H1 (cell line): ENCODE measurements around the gene CHPF. TPM values are rescaled to one million over a fixed set of nuclear protein-coding genes. Genes with fewer than 3 reads are reported as not detected.
A peak's percentile ranks its signal among the peaks of the same experiment; 100 is the strongest.

Source experiments
- CTCF ChIA-PET: fragments of 300-600 bp; sonication (Branson Sonifier 250); formaldehyde crosslinking; loops from one replicate; lab custom pipeline; 2021; ENCODE audit not compliant: partially characterized antibody; lab: Charles Lee
- POLR2A ChIA-PET: fragments of 300-600 bp; sonication (Branson Sonifier 250); formaldehyde crosslinking; loops from one replicate; lab custom pipeline; 2021; ENCODE audit warnings: inconsistent platforms; ENCODE audit not compliant: partially characterized antibody; lab: Charles Lee
- DNase-seq, 2 experiments: peaks; one replicate each; pipeline versions ENCODE4 v3.0.0 to v3.0.0-alpha.2; 2010 to 2022; ENCODE audit warnings: low spot score in 2 of 2, low read depth in 1 of 2, mixed read lengths in 1 of 2
- FAIRE-seq: peaks from 2 replicates; lab custom pipeline; 2011; peaks lifted over from hg19 to GRCh38; lab: Jason Lieb, UNC
- H2AFZ ChIP-seq: 2 replicates; pipeline ENCODE4 v1.8.1; 2012; ENCODE audit warnings: low read length, inconsistent platforms
- H2AK5ac ChIP-seq: 2 replicates; pipeline ENCODE4 v1.6.1; 2013; ENCODE audit warnings: low read depth, low read length
- H2BK120ac ChIP-seq: replicated peaks from 2 replicates; pipeline ENCODE3; 2013; ENCODE audit warnings: low read depth, low read length, inconsistent platforms
- H2BK12ac ChIP-seq: 2 replicates; pipeline ENCODE4 v1.6.1; 2013; ENCODE audit warnings: low read depth, low read length
- H2BK15ac ChIP-seq: 2 replicates; pipeline ENCODE4 v1.6.1; 2013; ENCODE audit warnings: low read length
- H2BK20ac ChIP-seq: 2 replicates; pipeline ENCODE4 v1.6.1; 2013; ENCODE audit warnings: low read length
- H2BK5ac ChIP-seq: 2 replicates; pipeline ENCODE4 v1.6.1; 2013; ENCODE audit warnings: low read depth, low read length
- H3K14ac ChIP-seq: 2 replicates; pipeline ENCODE4 v1.6.1; 2013; ENCODE audit warnings: inconsistent platforms; ENCODE audit not compliant: insufficient read length
- H3K18ac ChIP-seq: 2 replicates; pipeline ENCODE4 v1.6.1; 2013; ENCODE audit warnings: low read length; ENCODE audit errors: extremely low read depth
- H3K23ac ChIP-seq: 2 replicates; pipeline ENCODE4 v1.6.1; 2013; ENCODE audit warnings: inconsistent platforms; ENCODE audit not compliant: insufficient read length
- H3K23me2 ChIP-seq: 2 replicates; pipeline ENCODE4 v1.6.1; 2013; ENCODE audit warnings: low read depth, low read length
- H3K27ac ChIP-seq: 2 replicates; pipeline ENCODE4 v1.6.1; 2011; ENCODE audit warnings: low read depth, low read length, inconsistent platforms
- H3K27me3 ChIP-seq, 4 experiments: replicated peaks in 1 of 4; 1 replicate in 1 of 4; 2 replicates in 3 of 4; pipeline versions ENCODE4 v1.6.1 to v1.8.1; 2011 to 2013; ENCODE audit warnings: low read length in 3 of 4, mild to moderate bottlenecking in 3 of 4, inconsistent platforms in 2 of 4, mixed read lengths in 2 of 4, moderate library complexity in 1 of 4; ENCODE audit not compliant: control insufficient read depth in 3 of 4, insufficient read depth in 3 of 4; ENCODE audit errors: extremely low read depth in 1 of 4
- H3K36me3 ChIP-seq, 4 experiments: 2 replicates each; pipeline versions ENCODE4 v1.6.1 to v1.8.1; 2011 to 2013; ENCODE audit warnings: mild to moderate bottlenecking in 4 of 4, low read length in 3 of 4, moderate library complexity in 2 of 4, control low read depth in 1 of 4, inconsistent platforms in 1 of 4; ENCODE audit not compliant: insufficient read depth in 4 of 4, control insufficient read depth in 2 of 4
- H3K4ac ChIP-seq: replicated peaks from 2 replicates; pipeline ENCODE3; 2013; ENCODE audit warnings: low read length, low read depth, mixed read lengths, inconsistent platforms; ENCODE audit not compliant: insufficient read length
- H3K4me1 ChIP-seq, 4 experiments: replicated peaks in 1 of 4; 1 replicate in 1 of 4; 2 replicates in 3 of 4; pipeline versions ENCODE4 v1.6.1 to v1.8.1; 2011 to 2013; ENCODE audit warnings: low read length in 3 of 4, inconsistent platforms in 2 of 4, mixed read lengths in 1 of 4; ENCODE audit not compliant: insufficient read depth in 4 of 4, control insufficient read depth in 3 of 4
- H3K4me2 ChIP-seq, 2 experiments: 2 replicates each; pipeline versions ENCODE4 v1.6.1 to v1.8.1; 2011 to 2013; ENCODE audit warnings: low read depth in 2 of 2, low read length in 2 of 2, control low read depth in 1 of 2, inconsistent platforms in 1 of 2, mild to moderate bottlenecking in 1 of 2; ENCODE audit not compliant: insufficient read depth in 1 of 2
- H3K4me3 ChIP-seq, 4 experiments: fragments of 200-600, 300-600 bp in 1 of 4; sonication (generic), shearing (Covaris generic), sonication (Bioruptor Twin) in 1 of 4; 2 replicates each; pipeline versions ENCODE4 v1.5.1 to v1.8.1; 2011 to 2016; ENCODE audit warnings: low read length in 4 of 4, low read depth in 3 of 4, control low read depth in 2 of 4, inconsistent platforms in 2 of 4, mild to moderate bottlenecking in 2 of 4, mixed read lengths in 1 of 4, moderate library complexity in 1 of 4; ENCODE audit not compliant: insufficient read depth in 2 of 4; ENCODE audit errors: extremely low read depth in 1 of 4
- H3K56ac ChIP-seq: replicated peaks from 2 replicates; pipeline ENCODE3; 2013; ENCODE audit warnings: low read depth, mild to moderate bottlenecking, mixed read lengths, low read length, inconsistent platforms; ENCODE audit not compliant: insufficient read length
- H3K79me1 ChIP-seq: 2 replicates; pipeline ENCODE4 v1.6.1; 2013; ENCODE audit warnings: low read depth, low read length, control low read depth
- H3K79me2 ChIP-seq, 2 experiments: 2 replicates each; pipeline versions ENCODE4 v1.6.1 to v1.8.1; 2012 to 2013; ENCODE audit warnings: low read length in 2 of 2, mild to moderate bottlenecking in 2 of 2, inconsistent platforms in 1 of 2; ENCODE audit not compliant: insufficient read depth in 2 of 2, control insufficient read depth in 1 of 2
- H3K9ac ChIP-seq, 4 experiments: replicated peaks in 1 of 4; 1 replicate in 1 of 4; 2 replicates in 3 of 4; pipeline versions ENCODE4 v1.6.1 to v1.8.1; 2011 to 2013; ENCODE audit warnings: low read depth in 3 of 4, low read length in 3 of 4, control low read depth in 2 of 4, mild to moderate bottlenecking in 2 of 4, moderate library complexity in 2 of 4, inconsistent platforms in 1 of 4; ENCODE audit errors: extremely low read depth in 1 of 4
- H3K9me3 ChIP-seq, 2 experiments: 2 replicates each; pipeline versions ENCODE4 v1.6.1 to v1.8.1; 2012 to 2013; ENCODE audit warnings: mild to moderate bottlenecking in 2 of 2, moderate library complexity in 2 of 2, control low read depth in 1 of 2, inconsistent platforms in 1 of 2, low read depth in 1 of 2, low read length in 1 of 2, mixed read lengths in 1 of 2; ENCODE audit not compliant: insufficient read depth in 2 of 2
- H4K20me1 ChIP-seq, 2 experiments: replicated peaks in 1 of 2; 2 replicates each; pipeline versions ENCODE3 to v1.8.1; 2011 to 2013; ENCODE audit warnings: inconsistent platforms in 2 of 2, low read length in 2 of 2, mild to moderate bottlenecking in 1 of 2; ENCODE audit not compliant: insufficient read depth in 2 of 2, control insufficient read depth in 1 of 2
- H4K5ac ChIP-seq: 2 replicates; pipeline ENCODE4 v1.6.1; 2013; ENCODE audit warnings: low read length, low read depth, mixed read lengths, inconsistent platforms; ENCODE audit not compliant: insufficient read length
- H4K8ac ChIP-seq: 2 replicates; pipeline ENCODE4 v1.8.0; 2013; ENCODE audit warnings: mild to moderate bottlenecking, moderate library complexity, low read length, inconsistent platforms; ENCODE audit not compliant: insufficient read depth; ENCODE audit errors: extremely low read depth
- H4K91ac ChIP-seq: replicated peaks from 2 replicates; pipeline ENCODE3; 2013; ENCODE audit warnings: low read length, mixed read lengths, inconsistent platforms; ENCODE audit not compliant: insufficient read length
- HDAC2 ChIP-seq, 2 experiments: fragments of 300-600 bp in 1 of 2; sonication (generic) in 1 of 2; IDR thresholded peaks; 2 replicates each; pipeline ENCODE4 v1.6.1; 2011 to 2012; ENCODE audit warnings: low read depth in 2 of 2, low read length in 2 of 2, mild to moderate bottlenecking in 2 of 2, moderate library complexity in 2 of 2, borderline replicate concordance in 1 of 2, inconsistent platforms in 1 of 2
- POLR2A ChIP-seq, 2 experiments: IDR thresholded peaks; 1 replicate in 1 of 2; 2 replicates in 1 of 2; pipeline ENCODE4 v1.6.1; 2011; ENCODE audit warnings: low read depth in 2 of 2, low read length in 2 of 2, mild to moderate bottlenecking in 2 of 2; ENCODE audit errors: control extremely low read depth in 1 of 2
- POLR2AphosphoS5 ChIP-seq: IDR thresholded peaks from 2 replicates; pipeline ENCODE4 v1.6.1; 2011; ENCODE audit warnings: low read depth, low read length
- WGBS, 2 experiments: shearing (Covaris generic) in 1 of 2; methylation state at CpG; one replicate each; pipeline versions ENCODE4 v1.1.6 to v1.1.7; 2013 to 2015; ENCODE audit warnings: low lambda C conversion rate in 2 of 2, mixed read lengths in 2 of 2, inconsistent platforms in 1 of 2, low coverage in 1 of 2, missing lambda C conversion rate in 1 of 2; ENCODE audit not compliant: insufficient replicate concordance in 2 of 2, insufficient coverage in 1 of 2, insufficient read length in 1 of 2; ENCODE audit errors: extremely low coverage in 1 of 2, missing lambda C conversion rate in 1 of 2; 5-methylcytosine and 5-hydroxymethylcytosine counted together
- polyA plus RNA-seq, 7 experiments: library from polyadenylated mRNA; depleted of rRNA in 3 of 7; stranded (reverse) in 5 of 7; unstranded in 2 of 7; fragments of >200 nt in 5 of 7; fragments of 200-250 nt in 2 of 7; gene quantifications; 1 replicate in 5 of 7; 2 replicates in 1 of 7; 4 replicates in 1 of 7; pipeline versions ENCODE4 v1.2.1 to v1.2.3, GENCODE V29; 2011 to 2013; ENCODE audit warnings: missing spikeins in 2 of 7, mixed read lengths in 2 of 7
- total RNA-seq: library from RNA; stranded (reverse); fragmentation: NEBNext Ultra II Directional; extraction: Animal tissue kit (Norgen Biotek cat#: 25700); gene quantifications from 2 replicates; pipeline ENCODE4 v1.2.1, GENCODE V29; 2021

Gene CHPF
- total and polyA plus RNA-seq, 2 of the 8 experiments (the other 6 are each of a cell fraction or from before 2014, with no cell fraction given), result 62.9 to 67.3 TPM

DNA sequence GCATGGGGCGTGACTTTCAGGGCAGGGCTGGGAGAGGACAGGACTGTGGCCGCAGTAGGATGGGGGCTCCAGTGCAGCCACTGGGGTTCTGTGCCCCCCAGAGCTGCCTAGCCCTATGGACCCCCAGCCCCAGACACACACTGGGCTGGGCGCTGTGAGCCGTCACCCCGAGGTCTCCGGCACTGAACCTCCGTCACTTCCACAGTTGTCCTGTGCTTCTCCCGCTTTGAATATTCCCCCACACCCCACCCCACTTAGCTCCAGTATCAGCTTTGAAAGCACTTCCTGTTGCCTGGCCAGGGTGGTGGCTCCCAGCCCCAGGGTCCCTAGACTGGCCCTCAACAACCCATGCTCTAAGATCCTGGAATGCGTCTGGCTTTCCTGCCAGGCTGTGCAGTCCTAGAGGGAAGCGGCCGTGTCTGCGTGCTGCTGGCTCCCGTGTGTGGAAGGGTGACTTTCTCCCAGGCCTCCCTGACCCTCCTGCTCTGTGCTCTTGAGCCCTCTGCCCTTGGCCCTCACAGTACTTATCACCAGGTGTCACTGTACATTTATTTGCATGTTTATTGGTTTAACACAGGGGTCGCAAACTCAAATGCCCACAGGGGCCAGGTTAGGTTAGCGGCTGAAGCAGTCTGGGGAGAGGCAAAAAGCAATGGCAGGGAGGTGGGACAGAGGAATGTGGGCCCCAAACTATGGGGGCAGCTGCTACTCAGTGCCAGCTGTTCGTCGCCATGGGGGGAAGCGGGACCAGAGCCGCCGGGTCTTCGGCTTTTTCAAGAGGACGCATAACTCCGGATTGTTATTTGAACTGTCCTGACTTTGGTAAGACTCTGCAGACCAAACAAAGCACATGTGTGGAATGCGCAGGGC lies 17.8 kb upstream of the CHPF start:
- H3K27me3 ChIP-seq, result no peaks in the 10 kb centered on the region
- no peak overlapping the region for H2AFZ ChIP-seq
- H3K4ac ChIP-seq, result peak overlapping the region; percentile 98
- H2AK5ac ChIP-seq, result peak overlapping the region; percentile 97; the same call in 1 of the 2 replicates
- H3K9me3 ChIP-seq, result no peaks in the 10 kb centered on the region
- peak overlapping the region; percentile 16; the same call in 1 of the 2 replicates for H3K27ac ChIP-seq
- H3K36me3 ChIP-seq, result peaks cover 0 to 32% (median 9%) of the 10 kb centered on the region in 4 experiments; a peak in 6 of 8 replicates
- peak overlapping the region; percentile 97; the same call in 1 of the 2 replicates for H2BK20ac ChIP-seq
- H2BK120ac ChIP-seq, result no peak overlapping the region
- H3K56ac ChIP-seq, result no peak overlapping the region
- no peaks in the 10 kb centered on the region for H4K20me1 ChIP-seq
- H4K8ac ChIP-seq, result no peak overlapping the region; the same call in 1 of the 2 replicates
- TF ChIP-seq POLR2A (IDR thresholded peaks at IDR 0.05; ENCODE audit: control extremely low read depth in 1 of 2, low read depth in 2 of 2, low read length in 2 of 2) (peak in 1 of 2 experiments; percentile 69; a peak in 1 of 3 replicates), HDAC2 (IDR thresholded peaks at IDR 0.05; ENCODE audit: borderline replicate concordance in 1 of 2, low read depth in 2 of 2, low read length in 2 of 2) (no peak), POLR2AphosphoS5 (peak; percentile 46; the same call in 1 of the 2 replicates)
- FAIRE-seq, result no peak
- no peak overlapping the region for H4K5ac ChIP-seq
- peaks cover 6 to 53% (median 46%) of the 10 kb centered on the region in 4 experiments for H3K4me1 ChIP-seq
- CTCF ChIA-PET, result interaction anchor here (0.9 to 19.7 kb wide), 40 partner anchors 10 to 208 kb away, joined by 3 to 293 read pairs (median 5); partner anchors contain the start of genes CHPF, DNPEP, INHA and OBSL1
- peak overlapping the region; percentile 14 to 28; a peak in 3 of 4 replicates for H3K4me2 ChIP-seq
- no peak overlapping the region for H3K23ac ChIP-seq
- peak overlapping the region; percentile 100 for H2BK12ac ChIP-seq
- H3K18ac ChIP-seq, result peak overlapping the region; percentile 95
- peak overlapping the region; percentile 97 for H2BK5ac ChIP-seq
- peak overlapping the region; percentile 98 for H2BK15ac ChIP-seq
- peak overlapping the region; percentile 92 for H4K91ac ChIP-seq
- H3K14ac ChIP-seq, result no peak overlapping the region
- no peak for DNase-seq
- 0 out of 2 replicates have a peak, but pooled peaks cover 2% of the 10 kb centered on the region for H3K79me1 ChIP-seq
- H3K79me2 ChIP-seq, result peaks cover 0 to 4% of the 10 kb centered on the region in 2 experiments; a peak in 1 of 4 replicates
- no peak overlapping the region for H3K4me3 ChIP-seq
- no peak overlapping the region; a peak in 2 of 7 replicates for H3K9ac ChIP-seq
- 83% methylated on average over 24 of the region's 24 CpGs; no CpG with 5 or more reads in 1 of the 2 experiments for WGBS, 2 experiments
- no peaks in the 10 kb centered on the region for H3K23me2 ChIP-seq
- POLR2A ChIA-PET, result interaction anchor here (0.8 to 17.5 kb wide), 17 partner anchors 8 to 140 kb away, joined by 3 to 293 read pairs (median 5); partner anchors contain the start of genes CHPF, INHA, OBSL1 and STK11IP
